AG09319 (cell line): ENCODE results near the gene PLAAT5.

Experiments
- DNase-seq: peaks from one replicate; pipeline ENCODE4 v3.0.0-alpha.2; 2010; ENCODE audit warnings: low read depth; ENCODE audit errors: extremely low read depth
- TF ChIP-seq, protein P1 (sequence below): IDR thresholded peaks from 2 replicates; pipeline ENCODE4 v1.5.1; 2011; ENCODE audit warnings: low read depth, mild to moderate bottlenecking, inconsistent platforms, low read length, moderate library complexity

The PLAAT5 gene

DNA sequence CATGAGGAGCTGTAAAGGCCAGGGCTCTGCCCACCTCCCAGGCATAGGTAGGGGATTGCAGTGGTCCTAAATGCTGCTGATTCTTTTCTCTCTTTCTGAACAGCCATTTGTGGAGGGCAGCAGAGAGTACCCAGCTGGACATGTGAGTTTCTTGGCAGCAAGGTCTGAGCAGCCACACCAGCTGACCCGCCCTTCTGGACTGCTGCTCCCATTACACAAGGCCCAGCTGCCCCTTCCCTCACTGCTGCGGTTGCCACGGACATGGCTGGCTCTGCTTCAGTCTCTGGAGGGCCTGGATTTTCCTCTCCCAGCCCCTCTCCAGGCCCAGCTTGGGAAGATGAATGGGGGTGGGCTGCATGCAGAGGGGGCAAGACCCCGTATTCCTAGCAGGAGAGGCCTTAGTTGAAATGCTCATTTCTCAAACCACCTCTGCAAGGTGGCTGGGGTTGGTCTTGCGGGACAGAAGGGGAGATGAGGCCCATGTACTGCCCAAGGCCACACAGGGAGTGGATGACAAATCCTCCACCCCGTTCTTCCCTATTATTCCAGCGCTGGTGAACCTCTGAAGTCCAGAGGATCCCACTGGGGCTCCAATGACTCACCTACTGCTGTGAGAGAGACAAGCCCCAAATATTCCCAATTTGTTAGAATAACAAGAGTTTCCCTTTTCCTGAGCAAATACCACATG lies 19.5 kb upstream of the PLAAT5 start:
- peak; percentile 44 for DNase-seq

DNA sequence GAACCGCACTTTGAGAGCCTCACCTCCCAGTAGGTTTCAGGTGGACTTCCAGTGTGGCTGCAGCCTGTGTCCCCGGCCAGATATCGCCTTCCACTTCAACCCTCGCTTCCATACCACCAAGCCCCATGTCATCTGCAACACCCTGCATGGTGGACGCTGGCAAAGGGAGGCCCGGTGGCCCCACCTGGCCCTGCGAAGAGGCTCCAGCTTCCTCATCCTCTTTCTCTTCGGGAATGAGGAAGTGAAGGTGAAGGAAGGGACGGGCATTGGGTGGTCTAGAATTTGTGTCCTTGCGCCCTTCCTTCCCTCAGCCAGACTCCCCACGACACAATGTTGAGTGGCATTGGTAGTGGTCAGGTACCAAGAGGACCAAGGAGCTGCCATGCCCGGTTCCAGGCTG lies 17.8 kb upstream of the PLAAT5 start:
- TF ChIP-seq, protein P1, sequence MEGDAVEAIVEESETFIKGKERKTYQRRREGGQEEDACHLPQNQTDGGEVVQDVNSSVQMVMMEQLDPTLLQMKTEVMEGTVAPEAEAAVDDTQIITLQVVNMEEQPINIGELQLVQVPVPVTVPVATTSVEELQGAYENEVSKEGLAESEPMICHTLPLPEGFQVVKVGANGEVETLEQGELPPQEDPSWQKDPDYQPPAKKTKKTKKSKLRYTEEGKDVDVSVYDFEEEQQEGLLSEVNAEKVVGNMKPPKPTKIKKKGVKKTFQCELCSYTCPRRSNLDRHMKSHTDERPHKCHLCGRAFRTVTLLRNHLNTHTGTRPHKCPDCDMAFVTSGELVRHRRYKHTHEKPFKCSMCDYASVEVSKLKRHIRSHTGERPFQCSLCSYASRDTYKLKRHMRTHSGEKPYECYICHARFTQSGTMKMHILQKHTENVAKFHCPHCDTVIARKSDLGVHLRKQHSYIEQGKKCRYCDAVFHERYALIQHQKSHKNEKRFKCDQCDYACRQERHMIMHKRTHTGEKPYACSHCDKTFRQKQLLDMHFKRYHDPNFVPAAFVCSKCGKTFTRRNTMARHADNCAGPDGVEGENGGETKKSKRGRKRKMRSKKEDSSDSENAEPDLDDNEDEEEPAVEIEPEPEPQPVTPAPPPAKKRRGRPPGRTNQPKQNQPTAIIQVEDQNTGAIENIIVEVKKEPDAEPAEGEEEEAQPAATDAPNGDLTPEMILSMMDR: no peak
- no peak for DNase-seq

More for the DNA sequence above, 19.5 kb upstream of the PLAAT5 start:
- TF ChIP-seq, protein P1: peak; percentile 21

- DNase-seq: no peak
- TF ChIP-seq, protein P1: peak; percentile 27
Observed at GRCh38 chr11:63508009-63508408, 17.0 kb upstream of the PLAAT5 start.

- DNase-seq: no peak
- TF ChIP-seq, protein P1: no peak
Observed at GRCh38 chr11:63507511-63507910, 16.5 kb upstream of the PLAAT5 start.

- DNase-seq: no peak
- TF ChIP-seq, protein P1: no peak
Observed at GRCh38 chr11:63506876-63507275, 15.9 kb upstream of the PLAAT5 start.

DNA sequence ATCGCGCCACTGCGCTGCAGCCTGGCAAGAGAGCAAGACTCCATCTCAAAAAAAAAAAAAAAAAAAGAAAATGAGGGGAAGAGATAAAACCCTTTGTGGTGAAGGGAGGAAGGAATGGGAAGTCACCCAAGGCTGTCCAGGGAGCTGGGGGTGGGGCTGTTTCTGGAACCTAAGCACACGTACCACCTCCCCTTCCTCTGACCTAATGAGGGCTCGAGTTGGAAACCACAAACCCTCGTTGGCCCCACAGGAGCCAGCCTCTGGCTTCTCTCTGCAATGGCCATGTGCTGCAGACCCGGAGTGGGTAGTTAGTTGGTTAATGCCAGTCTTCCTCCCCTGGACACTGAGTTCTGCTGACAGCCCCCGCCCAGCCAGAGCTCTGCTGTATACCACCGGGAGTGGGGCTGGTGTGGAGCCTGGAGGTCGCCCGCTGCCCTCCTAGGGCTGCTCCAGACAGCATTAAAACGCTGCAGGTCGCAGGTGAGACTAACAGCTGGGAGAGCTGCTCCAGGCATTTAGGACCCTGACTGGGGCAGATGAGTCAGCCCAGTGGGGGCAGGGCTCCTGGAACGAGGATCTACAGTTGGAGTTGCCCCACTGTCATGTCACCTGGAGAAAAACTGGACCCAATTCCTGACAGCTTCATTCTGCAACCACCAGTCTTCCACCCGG lies 15.0 kb upstream of the PLAAT5 start, which contains the start of gene LGALS12:
LGALS12 (plus strand) TSS at position 228 of the 672 bp plus-strand sequence; CDS start at position 603, 375 bp downstream.
- TF ChIP-seq, protein P1: no peak
- no peak for DNase-seq

- DNase-seq: no peak
- TF ChIP-seq, protein P1: no peak
Observed at GRCh38 chr11:63504933-63505586, 14.1 kb upstream of the PLAAT5 start.
